HG03378 (cell line): ENCODE data around the gene HBM.
"Not testable (repeated sequence)": the region's sequence is repeated elsewhere in the genome, so short reads cannot be mapped to it uniquely, and the experiment has no call there.

Experiments used
- ATAC-seq: cut with Tn5 transposase; IDR thresholded peaks from one replicate; pipeline ENCODE4 v1.9.1; 2021; ENCODE audit warnings: mild to moderate bottlenecking, moderate library complexity; ENCODE audit not compliant: unreplicated experiment

The HBM gene

DNA sequence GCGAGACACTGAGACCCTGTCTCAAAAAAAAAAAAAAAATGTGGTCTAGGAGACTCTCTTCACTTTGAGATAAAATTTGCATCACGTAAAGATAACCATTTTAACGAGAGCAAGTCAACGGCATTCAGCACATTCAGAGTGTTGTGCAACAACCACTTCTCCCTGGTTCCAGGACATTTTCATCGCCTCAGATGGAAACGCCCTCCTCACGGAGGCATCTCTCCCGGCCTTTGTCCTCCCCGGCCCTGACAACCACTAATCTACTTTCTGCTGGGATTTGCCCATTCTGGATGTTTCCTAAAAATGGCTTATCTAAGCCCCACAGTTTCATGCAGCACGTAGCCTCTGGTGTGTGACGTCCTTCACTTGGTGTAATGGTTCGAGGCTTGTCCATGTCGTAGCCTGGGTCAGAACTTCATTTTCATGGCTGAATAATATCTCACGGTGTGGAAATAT is 21.0 kb upstream of the HBM start:
- no peak for ATAC-seq

DNA sequence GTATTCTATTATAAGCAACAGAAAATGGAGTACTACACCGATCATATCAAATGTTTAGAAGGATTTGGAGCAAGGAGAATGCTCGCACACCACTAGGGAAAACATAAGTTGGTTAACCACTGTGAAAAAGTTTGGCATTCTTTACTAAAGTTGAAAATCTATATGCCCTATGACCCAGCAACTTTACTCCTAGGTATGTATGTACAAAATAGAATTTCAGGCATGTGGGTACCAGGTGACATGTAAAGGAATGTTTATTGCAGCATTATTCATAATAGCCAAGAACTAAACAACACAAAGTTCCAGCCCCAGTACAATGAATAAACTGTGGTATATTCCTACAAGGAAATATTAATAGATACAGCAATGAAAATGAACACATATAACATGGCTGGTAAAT is 19.1 kb upstream of the HBM start:
- ATAC-seq = no peak

DNA sequence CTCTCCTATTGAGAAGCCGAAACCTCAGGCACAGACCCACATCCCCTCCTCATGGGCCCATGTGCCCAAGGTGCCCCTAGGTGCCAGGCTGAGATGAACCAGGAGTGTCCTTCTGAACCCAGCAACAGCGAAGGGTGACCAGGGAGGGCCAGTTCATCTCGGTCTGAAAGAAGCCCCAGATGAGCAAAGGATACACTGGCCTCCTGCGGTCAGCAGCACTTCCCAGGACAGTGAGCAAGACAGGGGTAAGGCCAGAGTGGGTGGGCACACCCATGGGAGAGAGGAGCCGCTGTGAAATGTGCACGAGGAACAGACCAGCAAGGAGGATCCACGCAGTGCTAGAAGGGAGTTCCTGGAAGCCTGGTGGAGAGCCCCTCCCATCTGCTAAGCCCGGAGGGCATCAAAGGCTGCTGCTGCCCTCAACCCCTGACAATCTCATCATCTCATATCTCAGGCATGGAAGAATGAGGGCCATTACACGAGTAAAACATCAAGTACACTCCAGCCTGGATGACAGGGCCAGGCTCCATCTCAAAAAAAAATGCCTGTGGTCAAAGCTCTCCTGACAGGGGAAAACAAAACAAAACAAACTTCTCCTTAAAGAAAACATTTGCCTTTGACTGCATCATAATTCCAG is 16.6 kb upstream of the HBM start:
- no peak for ATAC-seq

DNA sequence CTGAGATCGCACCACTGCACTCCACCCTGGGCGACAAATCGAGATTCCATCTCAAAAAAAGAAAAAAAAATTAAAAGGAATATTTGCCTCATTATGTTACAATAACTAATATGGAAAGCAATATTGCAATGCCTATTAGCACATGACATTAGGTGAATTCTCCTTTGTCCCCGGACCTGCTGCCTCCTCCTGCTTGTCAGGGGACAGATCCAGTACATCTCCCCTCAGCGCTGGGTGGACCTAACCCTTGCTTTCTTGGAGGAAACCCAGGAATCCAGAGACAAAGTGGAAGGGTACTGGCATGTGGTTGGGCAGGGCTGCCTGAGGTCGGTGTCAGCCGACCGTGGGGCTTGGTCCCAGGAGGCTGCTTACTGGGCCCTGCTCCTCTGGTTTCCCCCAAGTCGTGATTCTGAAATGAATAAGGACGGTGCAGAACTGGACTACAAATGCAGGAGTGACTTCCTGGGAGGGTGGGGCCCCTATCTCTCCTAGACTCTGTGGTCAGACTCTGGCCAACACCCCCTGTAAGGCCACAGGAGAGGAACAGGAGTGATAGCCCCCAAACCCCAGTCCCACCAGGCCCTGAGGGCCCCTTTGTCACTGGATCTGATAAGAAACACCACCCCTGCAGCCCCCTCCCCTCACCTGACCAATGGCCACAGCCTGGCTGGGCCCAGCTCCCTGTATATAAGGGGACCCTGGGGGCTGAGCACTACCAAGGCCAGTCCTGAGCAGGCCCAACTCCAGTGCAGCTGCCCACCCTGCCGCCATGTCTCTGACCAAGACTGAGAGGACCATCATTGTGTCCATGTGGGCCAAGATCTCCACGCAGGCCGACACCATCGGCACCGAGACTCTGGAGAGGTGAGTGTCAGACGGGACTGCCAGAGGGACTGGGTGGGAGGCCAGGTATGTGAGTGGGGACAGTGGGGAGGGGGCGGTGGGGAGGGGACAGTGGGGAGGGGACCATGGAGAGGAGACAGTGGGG is 13.3 kb upstream of the HBM start, which contains the start of gene HBZ:
TSS of gene HBZ (plus strand) at position 504 of the 988 bp plus-strand sequence. CDS start at position 770, 266 bp downstream.
- ATAC-seq = no peak

DNA sequence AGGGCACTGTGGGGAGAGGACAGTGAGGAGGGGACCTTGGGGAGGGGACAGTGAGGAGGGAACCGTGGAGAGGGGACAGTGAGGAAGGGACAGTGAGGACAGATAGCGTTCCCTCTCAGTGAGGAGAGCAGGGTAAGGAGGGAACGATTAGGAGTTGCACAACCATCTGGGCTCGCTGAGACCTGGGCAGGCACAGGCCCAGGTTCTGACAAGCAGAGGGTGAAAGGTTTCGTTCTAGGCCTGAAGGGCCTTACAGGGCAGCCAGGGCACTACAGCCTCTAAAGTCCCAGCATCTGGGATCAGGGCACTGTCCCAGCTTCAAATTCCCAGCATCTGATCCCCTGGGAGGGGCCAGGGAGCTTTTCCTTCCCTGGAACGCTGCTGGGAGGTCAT is 12.7 kb upstream of the HBM start:
- not testable (repeated sequence) for ATAC-seq

DNA sequence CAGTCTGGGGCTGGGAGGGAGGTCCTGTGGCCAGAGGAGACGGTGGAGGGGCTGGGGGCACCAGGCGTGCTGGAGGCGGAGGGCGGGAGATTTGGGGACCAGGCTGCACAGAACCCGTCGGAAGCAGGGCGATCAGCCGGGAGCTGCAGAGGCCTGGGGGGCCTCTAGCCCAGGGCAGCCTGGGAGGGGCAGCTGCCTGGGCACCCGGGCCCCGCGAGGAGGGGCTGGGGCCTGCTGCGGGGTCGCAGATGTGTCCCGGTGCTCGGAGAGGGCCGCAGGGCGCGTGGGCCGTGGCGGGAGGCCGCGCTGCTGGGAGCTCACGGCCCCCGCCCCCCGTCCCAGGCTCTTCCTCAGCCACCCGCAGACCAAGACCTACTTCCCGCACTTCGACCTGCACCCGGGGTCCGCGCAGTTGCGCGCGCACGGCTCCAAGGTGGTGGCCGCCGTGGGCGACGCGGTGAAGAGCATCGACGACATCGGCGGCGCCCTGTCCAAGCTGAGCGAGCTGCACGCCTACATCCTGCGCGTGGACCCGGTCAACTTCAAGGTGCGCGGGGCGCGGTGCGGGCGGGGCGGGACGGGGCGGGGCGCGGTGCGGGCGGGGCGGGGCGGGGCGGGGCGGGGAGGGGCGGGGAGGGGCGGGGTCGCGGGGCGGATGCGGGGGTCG is 12.1 kb upstream of the HBM start:
- ATAC-seq = not testable (repeated sequence)

DNA sequence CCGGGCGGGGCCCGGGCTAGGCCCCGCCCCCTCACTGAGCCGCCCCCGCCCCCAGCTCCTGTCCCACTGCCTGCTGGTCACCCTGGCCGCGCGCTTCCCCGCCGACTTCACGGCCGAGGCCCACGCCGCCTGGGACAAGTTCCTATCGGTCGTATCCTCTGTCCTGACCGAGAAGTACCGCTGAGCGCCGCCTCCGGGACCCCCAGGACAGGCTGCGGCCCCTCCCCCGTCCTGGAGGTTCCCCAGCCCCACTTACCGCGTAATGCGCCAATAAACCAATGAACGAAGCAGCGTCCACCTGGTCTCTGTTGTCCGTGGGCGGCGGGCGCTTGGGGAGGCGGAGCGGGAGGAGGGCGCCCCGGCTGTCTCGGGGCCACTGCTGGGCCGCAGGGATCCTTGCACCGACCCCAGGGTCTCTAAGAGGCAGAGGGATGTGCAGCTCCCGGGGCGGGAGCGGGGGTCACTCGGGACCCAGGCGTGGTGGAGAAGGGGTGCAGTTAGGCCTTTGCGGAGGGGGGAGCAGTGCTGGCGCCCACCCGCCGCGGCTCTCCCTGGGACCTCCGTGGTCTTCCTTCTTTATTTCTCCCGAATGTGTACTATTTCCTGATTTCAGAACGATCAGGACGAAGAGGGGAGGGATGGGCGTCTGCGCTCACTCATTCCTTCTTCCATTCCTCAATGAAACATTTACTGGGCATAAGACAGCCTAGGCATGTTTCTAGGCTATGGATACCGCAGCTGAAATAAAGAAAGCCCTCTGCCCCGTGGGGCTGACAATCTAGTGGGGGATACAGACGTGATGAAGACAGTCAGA is 11.4 kb upstream of the HBM start:
- ATAC-seq = no peak

DNA sequence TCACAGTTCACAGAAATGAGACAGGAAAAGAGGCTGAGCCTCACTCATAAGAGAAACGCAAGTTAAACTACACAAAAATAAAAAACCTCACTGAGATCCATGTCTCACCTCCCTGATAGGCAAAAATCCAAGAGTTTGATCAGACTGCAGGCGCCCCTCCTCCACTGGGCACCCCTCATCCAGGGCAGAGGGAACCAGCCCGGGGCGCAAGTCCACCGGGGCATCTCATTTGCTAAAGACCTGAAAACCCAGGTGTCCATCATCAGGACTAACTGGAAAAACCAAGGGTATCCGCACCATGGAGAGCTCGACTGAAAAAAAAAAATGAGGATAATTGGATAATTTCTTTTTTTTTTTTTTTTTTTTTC is 10.8 kb upstream of the HBM start:
- no peak for ATAC-seq

DNA sequence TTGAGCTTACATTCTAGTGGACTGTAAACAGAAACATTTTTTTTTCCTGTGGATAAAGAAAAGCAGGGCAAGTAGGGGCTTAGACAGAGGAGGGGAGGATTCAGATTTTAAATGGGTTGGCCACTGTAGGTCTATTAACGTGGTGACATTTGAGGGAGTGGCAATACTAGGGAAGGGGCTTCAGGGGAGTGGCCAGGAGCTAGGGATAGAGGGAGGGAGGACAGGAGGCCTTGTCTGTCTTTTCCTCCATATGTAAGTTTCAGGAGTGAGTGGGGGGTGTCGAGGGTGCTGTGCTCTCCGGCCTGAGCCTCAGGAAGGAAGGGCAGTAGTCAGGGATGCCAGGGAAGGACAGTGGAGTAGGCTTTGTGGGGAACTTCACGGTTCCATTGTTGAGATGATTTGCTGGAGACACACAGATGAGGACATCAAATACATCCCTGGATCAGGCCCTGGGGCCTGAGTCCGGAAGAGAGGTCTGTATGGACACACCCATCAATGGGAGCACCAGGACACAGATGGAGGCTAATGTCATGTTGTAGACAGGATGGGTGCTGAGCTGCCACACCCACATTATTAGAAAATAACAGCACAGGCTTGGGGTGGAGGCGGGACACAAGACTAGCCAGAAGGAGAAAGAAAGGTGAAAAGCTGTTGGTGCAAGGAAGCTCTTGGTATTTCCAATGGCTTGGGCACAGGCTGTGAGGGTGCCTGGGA is 6.5 kb upstream of the HBM start:
- no peak for ATAC-seq

DNA sequence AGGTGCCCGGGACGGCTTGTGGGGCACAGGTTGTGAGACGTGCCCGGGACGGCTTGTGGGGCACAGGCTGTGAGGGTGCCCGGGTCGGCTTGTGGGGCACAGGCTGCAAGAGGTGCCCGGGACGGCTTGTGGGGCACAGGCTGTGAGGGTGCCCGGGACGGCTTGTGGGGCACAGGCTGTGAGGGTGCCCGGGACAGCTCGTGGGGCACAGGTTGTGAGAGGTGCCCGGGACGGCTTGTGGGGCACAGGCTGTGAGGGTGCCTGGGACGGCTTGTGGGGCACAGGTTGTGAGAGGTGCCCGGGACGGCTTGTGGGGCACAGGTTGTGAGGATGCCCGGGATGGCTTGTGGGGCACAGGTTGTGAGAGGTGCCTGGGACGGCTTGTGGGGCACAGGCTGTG is 5.5 kb upstream of the HBM start:
- not testable (repeated sequence) for ATAC-seq

DNA sequence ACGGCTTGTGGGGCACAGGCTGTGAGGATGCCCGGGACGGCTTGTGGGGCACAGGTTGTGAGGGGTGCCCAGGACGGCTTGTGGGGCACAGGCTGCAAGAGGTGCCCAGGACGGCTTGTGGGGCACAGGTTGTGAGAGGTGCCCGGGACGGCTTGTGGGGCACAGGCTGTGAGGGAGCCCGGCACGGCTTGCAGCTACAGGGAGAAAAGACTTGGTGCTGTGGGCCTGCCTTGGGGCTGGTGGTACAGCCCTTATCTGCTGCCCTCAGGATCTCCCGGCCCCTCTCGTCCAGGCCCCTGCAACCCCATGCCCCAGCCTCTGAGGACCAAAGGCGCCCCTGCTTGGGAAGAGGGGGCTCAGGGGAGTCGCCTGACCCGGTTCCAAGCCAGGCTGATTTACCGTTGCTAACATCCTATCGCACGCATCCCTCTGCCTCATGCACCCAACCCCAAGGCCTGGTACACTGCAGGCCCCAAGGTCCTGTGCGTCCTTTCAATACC is 5.0 kb upstream of the HBM start:
- ATAC-seq = no peak

DNA sequence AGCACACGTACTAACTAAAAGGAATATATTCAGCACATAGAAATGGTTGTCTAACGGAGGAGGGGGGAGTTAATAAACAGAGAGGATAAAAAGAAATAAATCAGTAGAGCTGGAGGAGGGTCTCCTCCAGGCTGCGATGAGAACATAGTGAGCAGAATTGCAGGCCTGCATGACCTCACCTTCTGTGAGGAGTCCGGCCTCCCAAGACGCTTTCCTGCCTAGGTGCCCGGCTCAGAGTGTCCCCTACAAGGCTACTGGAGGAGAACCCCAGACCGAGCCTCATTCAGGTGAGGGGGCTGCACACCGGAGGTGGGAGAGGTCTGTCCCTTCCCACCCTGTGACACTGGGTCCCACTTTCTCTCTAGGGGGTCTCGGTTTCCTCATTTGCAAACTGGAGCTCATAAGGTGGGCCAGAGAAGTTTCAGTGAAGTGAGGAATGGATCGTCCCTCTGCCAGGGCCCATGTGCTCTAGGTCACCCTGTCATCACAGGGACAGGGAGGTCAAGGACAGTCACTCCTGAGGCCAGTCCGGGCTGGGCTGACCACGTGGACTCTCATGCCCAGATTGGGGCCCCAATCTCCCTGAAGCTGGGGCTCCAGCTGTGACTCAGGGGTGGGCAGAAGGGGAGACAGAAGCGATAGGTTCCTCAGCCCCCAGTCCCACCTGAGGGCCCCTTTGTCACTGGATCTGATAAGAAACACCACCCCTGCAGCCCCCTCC is 3.3 kb upstream of the HBM start:
- ATAC-seq = no peak

DNA sequence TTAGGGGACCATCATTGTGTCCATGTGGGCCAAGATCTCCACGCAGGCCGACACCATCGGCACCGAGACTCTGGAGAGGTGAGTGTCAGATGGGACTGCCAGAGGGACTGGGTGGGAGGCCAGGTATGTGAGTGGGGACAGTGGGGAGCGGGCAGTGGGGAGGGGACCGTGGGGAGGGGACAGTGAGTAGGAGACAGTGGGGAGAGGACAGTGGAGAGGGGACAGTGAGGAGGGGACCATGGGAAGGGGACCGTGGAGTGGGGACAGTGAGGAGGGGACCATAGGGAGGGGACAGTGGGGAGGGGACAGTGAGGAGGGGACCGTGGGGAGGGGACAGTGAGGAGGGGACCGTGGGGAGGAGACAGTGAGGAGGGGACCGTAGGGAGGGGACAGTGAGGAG is 2.6 kb upstream of the HBM start:
- not testable (repeated sequence) for ATAC-seq

DNA sequence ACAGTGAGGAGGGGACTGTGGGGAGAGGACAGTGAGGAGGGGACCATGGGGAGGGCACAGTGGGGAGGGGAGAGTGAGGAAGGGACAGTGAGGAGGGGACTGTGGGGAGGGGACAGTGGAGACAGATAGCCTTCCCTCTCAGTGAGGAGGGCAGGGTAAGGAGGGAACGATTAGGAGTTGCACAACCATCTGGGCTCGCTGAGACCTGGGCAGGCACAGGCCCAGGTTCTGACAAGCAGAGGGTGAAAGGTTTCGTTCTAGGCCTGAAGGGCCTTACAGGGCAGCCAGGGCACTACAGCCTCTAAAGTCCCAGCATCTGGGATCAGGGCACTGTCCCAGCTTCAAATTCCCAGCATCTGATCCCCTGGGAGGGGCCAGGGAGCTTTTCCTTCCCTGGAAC is 2.1 kb upstream of the HBM start:
- not testable (repeated sequence) for ATAC-seq

DNA sequence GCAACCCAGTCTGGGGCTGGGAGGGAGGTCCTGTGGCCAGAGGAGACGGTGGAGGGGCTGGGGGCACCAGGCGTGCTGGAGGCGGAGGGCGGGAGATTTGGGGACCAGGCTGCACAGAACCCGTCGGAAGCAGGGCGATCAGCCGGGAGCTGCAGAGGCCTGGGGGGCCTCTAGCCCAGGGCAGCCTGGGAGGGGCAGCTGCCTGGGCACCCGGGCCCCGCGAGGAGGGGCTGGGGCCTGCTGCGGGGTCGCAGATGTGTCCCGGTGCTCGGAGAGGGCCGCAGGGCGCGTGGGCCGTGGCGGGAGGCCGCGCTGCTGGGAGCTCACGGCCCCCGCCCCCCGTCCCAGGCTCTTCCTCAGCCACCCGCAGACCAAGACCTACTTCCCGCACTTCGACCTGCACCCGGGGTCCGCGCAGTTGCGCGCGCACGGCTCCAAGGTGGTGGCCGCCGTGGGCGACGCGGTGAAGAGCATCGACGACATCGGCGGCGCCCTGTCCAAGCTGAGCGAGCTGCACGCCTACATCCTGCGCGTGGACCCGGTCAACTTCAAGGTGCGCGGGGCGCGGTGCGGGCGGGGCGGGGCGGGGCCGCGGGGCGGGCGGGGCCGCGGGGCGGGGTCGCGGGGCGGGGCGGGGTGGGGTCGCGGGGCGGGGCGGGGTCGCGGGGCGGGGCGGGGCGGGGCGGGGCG is 1.5 kb upstream of the HBM start:
- not testable (repeated sequence) for ATAC-seq

DNA sequence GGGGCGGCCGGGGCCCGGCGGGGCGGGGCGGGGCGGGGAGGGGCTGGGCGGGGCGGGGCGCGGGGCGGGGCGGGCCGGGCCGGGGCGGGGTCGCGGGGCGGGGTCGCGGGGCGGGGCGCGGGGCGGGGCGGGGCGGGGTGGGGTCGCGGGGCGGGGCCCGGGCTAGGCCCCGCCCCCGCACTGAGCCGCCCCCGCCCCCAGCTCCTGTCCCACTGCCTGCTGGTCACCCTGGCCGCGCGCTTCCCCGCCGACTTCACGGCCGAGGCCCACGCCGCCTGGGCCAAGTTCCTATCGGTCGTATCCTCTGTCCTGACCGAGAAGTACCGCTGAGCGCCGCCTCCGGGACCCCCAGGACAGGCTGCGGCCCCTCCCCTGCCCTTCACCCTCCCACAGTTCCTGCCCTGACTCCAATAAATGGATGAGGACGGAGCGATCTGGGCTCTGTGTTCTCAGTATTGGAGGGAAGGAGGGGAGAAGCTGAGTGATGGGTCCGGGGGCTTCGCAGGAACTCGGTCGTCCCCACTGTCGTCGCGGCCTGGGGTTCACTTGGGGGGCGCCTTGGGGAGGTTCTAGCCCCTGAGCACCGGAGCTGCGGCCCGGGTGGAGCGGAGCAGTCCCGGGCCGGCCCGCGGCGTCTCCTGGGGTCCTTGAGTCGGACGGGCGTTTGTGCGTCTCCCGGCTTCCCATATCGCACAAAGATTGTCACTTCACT is 795 bp upstream of the HBM start:
- ATAC-seq = no peak

DNA sequence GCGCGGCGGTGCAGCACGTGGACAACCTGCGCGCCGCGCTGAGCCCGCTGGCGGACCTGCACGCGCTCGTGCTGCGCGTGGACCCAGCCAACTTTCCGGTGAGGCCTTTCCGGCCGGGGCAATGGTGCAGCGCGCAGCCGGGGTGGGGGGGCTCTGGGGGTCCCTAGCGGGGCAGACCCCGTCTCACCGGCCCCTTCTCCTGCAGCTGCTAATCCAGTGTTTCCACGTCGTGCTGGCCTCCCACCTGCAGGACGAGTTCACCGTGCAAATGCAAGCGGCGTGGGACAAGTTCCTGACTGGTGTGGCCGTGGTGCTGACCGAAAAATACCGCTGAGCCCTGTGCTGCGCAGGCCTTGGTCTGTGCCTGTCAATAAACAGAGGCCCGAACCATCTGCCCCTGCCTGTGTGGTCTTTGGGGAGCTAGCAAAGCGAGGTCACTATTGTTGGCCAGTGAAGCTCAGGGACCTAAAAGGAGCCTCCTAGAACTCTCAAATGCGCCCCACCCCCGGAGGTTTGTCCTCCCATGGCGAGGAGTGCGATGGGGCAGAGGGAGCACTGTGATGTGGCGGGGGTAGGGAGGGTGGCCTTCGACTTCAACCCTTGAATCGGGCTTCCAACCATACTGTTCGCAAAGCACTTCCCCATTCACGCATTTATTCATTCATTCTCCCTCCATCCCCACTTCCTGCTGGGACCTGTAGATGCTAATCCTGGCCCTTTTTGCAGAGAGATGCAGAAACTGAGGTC is 770 bp downstream of the HBM start:
- ATAC-seq = no peak
